GM21390 (cell line): ENCODE measurements around the gene PSMC5.
"Not testable (repeated sequence)": the region's sequence is repeated elsewhere in the genome, so short reads cannot be mapped to it uniquely, and the experiment has no call there.

Source experiments
- ATAC-seq: cut with Tn5 transposase; IDR thresholded peaks from one replicate; pipeline ENCODE4 v1.9.1; 2021; ENCODE audit not compliant: unreplicated experiment

Gene PSMC5

GRCh38 chr17:63827002-63827800, at the start of gene PSMC5, which contains the start of gene FTSJ3:
PSMC5 (plus strand) TSS chr17:63827431; CDS start chr17:63827491, 60 bp downstream.
FTSJ3 (minus strand) TSS chr17:63827663; CDS start chr17:63826902, 761 bp downstream.
- peak; percentile 83 for ATAC-seq

- no peak for ATAC-seq
Observed at GRCh38 chr17:63780507-63780906, 46.7 kb upstream of the PSMC5 start.

GRCh38 chr17:63780928-63781327, 46.3 kb upstream of the PSMC5 start:
- no peak for ATAC-seq

- no peak for ATAC-seq
Observed at GRCh38 chr17:63783522-63783921, 43.7 kb upstream of the PSMC5 start.

GRCh38 chr17:63785556-63785955, 41.7 kb upstream of the PSMC5 start:
- ATAC-seq = no peak

- no peak for ATAC-seq
Observed at GRCh38 chr17:63786117-63786516, 41.1 kb upstream of the PSMC5 start.

- no peak for ATAC-seq
Observed at GRCh38 chr17:63786971-63787711, 40.1 kb upstream of the PSMC5 start.

GRCh38 chr17:63790057-63790456, 37.2 kb upstream of the PSMC5 start:
- ATAC-seq = no peak

GRCh38 chr17:63792055-63792729, 35.0 kb upstream of the PSMC5 start:
- ATAC-seq = no peak

- ATAC-seq = not testable (repeated sequence)
Observed at GRCh38 chr17:63796375-63796774, 30.9 kb upstream of the PSMC5 start.

GRCh38 chr17:63798572-63799106, 28.6 kb upstream of the PSMC5 start:
- no peak for ATAC-seq

GRCh38 chr17:63800783-63801182, 26.4 kb upstream of the PSMC5 start:
- no peak for ATAC-seq

- ATAC-seq = no peak
Observed at GRCh38 chr17:63804328-63804727, 22.9 kb upstream of the PSMC5 start.

- ATAC-seq = no peak
Observed at GRCh38 chr17:63805591-63805990, 21.6 kb upstream of the PSMC5 start.

- ATAC-seq = no peak
Observed at GRCh38 chr17:63809970-63810369, 17.3 kb upstream of the PSMC5 start.

- no peak for ATAC-seq
Observed at GRCh38 chr17:63816123-63816522, 11.1 kb upstream of the PSMC5 start.

GRCh38 chr17:63816669-63817068, 10.6 kb upstream of the PSMC5 start:
- no peak for ATAC-seq

- no peak for ATAC-seq
Observed at GRCh38 chr17:63817736-63818385, 9.4 kb upstream of the PSMC5 start.

GRCh38 chr17:63819131-63819530, 8.1 kb upstream of the PSMC5 start:
- no peak for ATAC-seq

- no peak for ATAC-seq
Observed at GRCh38 chr17:63819585-63820537, 7.4 kb upstream of the PSMC5 start.
